SK-N-MC (cell line): ENCODE measurements around the gene RARS2.

Source experiments
- EZH2 ChIP-seq: fragments of 200-600 bp; sonication (generic); IDR thresholded peaks from one replicate; pipeline ENCODE4 v1.6.1; 2017; ENCODE audit warnings: antibody characterized with exemption
- FOXP2 ChIP-seq: optimal IDR thresholded peaks from 2 replicates; pipeline ENCODE3; 2011; ENCODE audit warnings: mild to moderate bottlenecking, moderate library complexity; ENCODE audit not compliant: insufficient read depth; ENCODE audit errors: extremely low read length, control extremely low read depth
- POLR2AphosphoS5 ChIP-seq: IDR thresholded peaks from 2 replicates; pipeline ENCODE4 v1.6.1; 2012; ENCODE audit warnings: mild to moderate bottlenecking, low read depth, low read length, borderline replicate concordance

DNA sequence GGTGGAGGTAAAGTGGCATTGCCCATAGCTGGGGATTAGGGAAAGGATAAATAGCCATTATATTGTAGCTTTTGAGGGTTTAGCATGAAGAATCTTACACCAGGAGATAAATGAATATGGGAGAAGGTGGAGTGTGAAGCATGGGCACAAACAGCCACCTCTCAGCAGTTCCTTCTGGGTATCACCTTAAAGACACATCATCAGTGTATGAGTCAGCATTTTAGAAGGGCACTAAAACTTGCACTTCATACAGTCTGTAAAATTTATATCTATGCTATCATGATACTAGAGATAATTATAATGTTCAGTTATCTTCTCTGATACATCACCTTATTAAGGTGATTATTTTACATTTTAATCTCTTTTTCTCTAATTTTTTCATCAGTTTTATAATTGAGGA is 91.7 kb downstream of the RARS2 start:
- TF ChIP-seq EZH2 = no peak
- no peak for TF ChIP-seq POLR2AphosphoS5
- no peak for TF ChIP-seq FOXP2
